ENCODE measurements around the gene TSPAN31. TPM values are rescaled to one million over a fixed set of nuclear protein-coding genes. Genes with fewer than 3 reads are reported as not detected.

TSPAN31 gene
- total and polyA plus RNA-seq, 2 experiments from 2014 or later, result 15.5 to 15.6 TPM

- no peak for TF ChIP-seq ZNF462 (CRISPR knock-in tag; IDR thresholded peaks at IDR 0.05)
Measured at GRCh38 chr12:57759360-57759980, 14.6 kb downstream of the TSPAN31 start (continued).

GRCh38 chr12:57760347-57760982 lies 15.6 kb downstream of the TSPAN31 start:
- ATAC-seq (no peak), DNase-seq (ENCODE audit: low spot score) (peak; percentile 68)
- Histone ChIP-seq H3K27ac (ENCODE audit: low read depth) (no peak overlapping the region), H3K4me3 (no peak overlapping the region), H3K27me3 (ENCODE audit: insufficient read depth) (peaks cover 94% of the 10 kb centered on the region), H3K4me2 (no peak overlapping the region), H3F3A (replicated peaks; ENCODE audit: low read depth) (peaks cover 7% of the 10 kb centered on the region; the same call in 1 of the 2 replicates), H3K9me2 (ENCODE audit: insufficient read depth) (no peaks in the 10 kb centered on the region), H2AFZ (no peak overlapping the region), H3K36me3 (ENCODE audit: insufficient read depth) (no peaks in the 10 kb centered on the region), H4K20me1 (replicated peaks; ENCODE audit: insufficient read depth) (peaks cover 4% of the 10 kb centered on the region; the same call in 1 of the 2 replicates), H3K4me1 (ENCODE audit: insufficient read depth) (peaks cover 19% of the 10 kb centered on the region), H3K79me2 (replicated peaks; ENCODE audit: insufficient read depth) (no peaks in the 10 kb centered on the region)
- H3K9me3 Mint-ChIP-seq, result no peaks in the 10 kb centered on the region
- no peak overlapping the region for H3K4me3 Mint-ChIP-seq
- no peak overlapping the region for H3K27ac Mint-ChIP-seq
- no peaks in the 10 kb centered on the region; the same call in 2 of the 3 replicates for H3K36me3 Mint-ChIP-seq (ENCODE audit: low read depth)
- H3K4me1 Mint-ChIP-seq, result peaks cover 29% of the 10 kb centered on the region
- peaks cover 69% of the 10 kb centered on the region for H3K27me3 Mint-ChIP-seq (ENCODE audit: insufficient read depth, low read depth, poor library complexity)
- TF ChIP-seq EZH2 (IDR thresholded peaks at IDR 0.05; ENCODE audit: low read depth, unreplicated experiment) (no peak), REST (IDR thresholded peaks at IDR 0.05; ENCODE audit: unreplicated experiment) (peak; percentile 92)

Measured in GM23338 (cell line).